HEK293 (cell line): Measurements from ENCODE around the gene RDH5.

Experiments
- BCL11B ChIP-seq: fragments of 450-650 bp; formaldehyde crosslinking; IDR thresholded peaks from 2 replicates; pipeline ENCODE4 v1.5.1; 2016; ENCODE audit warnings: low read depth, missing biosample characterization, missing genetic modification characterization
- GLIS2 ChIP-seq: fragments of 450-650 bp; formaldehyde crosslinking; IDR thresholded peaks from 2 replicates; pipeline ENCODE4 v1.5.1; 2016; ENCODE audit warnings: missing biosample characterization, missing genetic modification characterization
- INSM2 ChIP-seq: fragments of 450-650 bp; formaldehyde crosslinking; IDR thresholded peaks from 2 replicates; pipeline ENCODE4 v1.5.1; 2016; ENCODE audit warnings: missing biosample characterization, missing genetic modification characterization
- PBX3 ChIP-seq: sonication (generic); formaldehyde crosslinking; IDR thresholded peaks from 2 replicates; pipeline ENCODE4 v1.8.1; 2022; ENCODE audit warnings: mild to moderate bottlenecking, moderate library complexity, missing genetic modification reagents
- SCRT1 ChIP-seq: fragments of 450-650 bp; formaldehyde crosslinking; IDR thresholded peaks from 2 replicates; pipeline ENCODE4 v1.5.1; 2016; ENCODE audit warnings: missing biosample characterization, missing genetic modification characterization, borderline replicate concordance
- TSHZ1 ChIP-seq: fragments of 450-650 bp; formaldehyde crosslinking; IDR thresholded peaks from 2 replicates; pipeline ENCODE4 v1.5.1; 2016; ENCODE audit warnings: missing biosample characterization, missing genetic modification characterization, borderline replicate concordance
- YY1 ChIP-seq: fragments of 450-650 bp; formaldehyde crosslinking; IDR thresholded peaks from 2 replicates; pipeline ENCODE4 v1.5.1; 2018; ENCODE audit warnings: missing biosample characterization, missing genetic modification characterization
- ZBTB1 ChIP-seq: fragments of 450-650 bp; formaldehyde crosslinking; IDR thresholded peaks from 2 replicates; pipeline ENCODE4 v1.5.1; 2016; ENCODE audit warnings: missing biosample characterization, missing genetic modification characterization
- ZBTB10 ChIP-seq: fragments of 450-650 bp; formaldehyde crosslinking; IDR thresholded peaks from 2 replicates; pipeline ENCODE4 v1.5.1; 2016; ENCODE audit warnings: missing biosample characterization, missing genetic modification characterization
- ZBTB7A ChIP-seq: fragments of 450-650 bp; formaldehyde crosslinking; IDR thresholded peaks from 2 replicates; pipeline ENCODE4 v1.5.1; 2016; ENCODE audit warnings: low read depth, missing biosample characterization, missing genetic modification characterization
- ZNF16 ChIP-seq: fragments of 450-650 bp; formaldehyde crosslinking; IDR thresholded peaks from 2 replicates; pipeline ENCODE4 v1.5.1; 2016; ENCODE audit warnings: low read depth, missing biosample characterization, missing genetic modification characterization
- ZNF311 ChIP-seq: fragments of 450-650 bp; formaldehyde crosslinking; IDR thresholded peaks from 2 replicates; pipeline ENCODE4 v1.5.1; 2017; ENCODE audit warnings: missing biosample characterization, missing genetic modification characterization, borderline replicate concordance
- ZNF394 ChIP-seq: fragments of 450-650 bp; formaldehyde crosslinking; IDR thresholded peaks from 2 replicates; pipeline ENCODE4 v1.5.1; 2016; ENCODE audit warnings: missing biosample characterization, missing genetic modification characterization, mild to moderate bottlenecking, moderate library complexity, borderline replicate concordance
- ZNF416 ChIP-seq: fragments of 450-650 bp; formaldehyde crosslinking; IDR thresholded peaks from 2 replicates; pipeline ENCODE4 v1.5.1; 2016; ENCODE audit warnings: missing biosample characterization, missing genetic modification characterization
- ZNF473 ChIP-seq: fragments of 450-650 bp; formaldehyde crosslinking; IDR thresholded peaks from 2 replicates; pipeline ENCODE4 v1.5.1; 2017; ENCODE audit warnings: missing biosample characterization, missing genetic modification characterization
- ZNF488 ChIP-seq: fragments of 450-650 bp; formaldehyde crosslinking; IDR thresholded peaks from 2 replicates; pipeline ENCODE4 v1.5.1; 2016; ENCODE audit warnings: missing biosample characterization, missing genetic modification characterization
- ZNF518A ChIP-seq: fragments of 450-650 bp; formaldehyde crosslinking; conservative IDR thresholded peaks from 2 replicates; pipeline ENCODE4 v1.5.1; 2016; ENCODE audit warnings: low read depth, missing biosample characterization, missing genetic modification characterization
- ZNF571 ChIP-seq: fragments of 450-650 bp; formaldehyde crosslinking; IDR thresholded peaks from 2 replicates; pipeline ENCODE4 v1.5.0; 2017; ENCODE audit warnings: missing biosample characterization, missing genetic modification characterization
- ZNF639 ChIP-seq: fragments of 450-650 bp; formaldehyde crosslinking; IDR thresholded peaks from 2 replicates; pipeline ENCODE4 v1.5.1; 2016; ENCODE audit warnings: missing biosample characterization, missing genetic modification characterization
- ZNF677 ChIP-seq: fragments of 450-650 bp; IDR thresholded peaks from 2 replicates; pipeline ENCODE4 v1.5.0; 2018; ENCODE audit warnings: missing biosample characterization, mild to moderate bottlenecking, missing genetic modification characterization, moderate library complexity
- ZNF76 ChIP-seq: fragments of 450-650 bp; formaldehyde crosslinking; IDR thresholded peaks from 2 replicates; pipeline ENCODE4; 2016; ENCODE audit warnings: low read depth, missing biosample characterization, missing genetic modification characterization, borderline replicate concordance
- ZNF837 ChIP-seq: fragments of 450-650 bp; formaldehyde crosslinking; IDR thresholded peaks from 2 replicates; pipeline ENCODE4 v1.5.1; 2016; ENCODE audit warnings: missing biosample characterization, missing genetic modification characterization

Gene RDH5

GRCh38 chr12:55728186-55728938 is 8.2 kb downstream of the RDH5 start (continued):
- TF ChIP-seq GLIS2 (tag by site-specific recombination) = 0 out of 2 replicates have a peak, but pooled peaks have one; percentile 5
- no peak for TF ChIP-seq INSM2 (tag by site-specific recombination)
- TF ChIP-seq ZNF416 (tag by site-specific recombination) = no peak
- no peak for TF ChIP-seq PBX3 (CRISPR knock-in tag)
- no peak for TF ChIP-seq ZNF639 (tag by site-specific recombination)
- TF ChIP-seq YY1 (tag by site-specific recombination) = 0 out of 2 replicates have a peak, but pooled peaks have one; percentile 23
- no peak for TF ChIP-seq ZNF473 (tag by site-specific recombination)
- no peak for TF ChIP-seq ZNF571
- TF ChIP-seq TSHZ1 (tag by site-specific recombination) = no peak
- no peak for TF ChIP-seq ZNF677
- TF ChIP-seq ZNF518A (tag by site-specific recombination) = no peak
- no peak for TF ChIP-seq ZNF16 (tag by site-specific recombination)
- TF ChIP-seq ZNF311 (tag by site-specific recombination) = no peak
- TF ChIP-seq SCRT1 = no peak
- TF ChIP-seq BCL11B (tag by site-specific recombination) = no peak
- no peak for TF ChIP-seq ZNF837 (tag by site-specific recombination)
- 0 out of 2 replicates have a peak, but pooled peaks have one; percentile 9 for TF ChIP-seq ZNF394 (tag by site-specific recombination)
- TF ChIP-seq ZBTB1 = no peak
- TF ChIP-seq ZBTB10 (tag by site-specific recombination) = no peak
- no peak for TF ChIP-seq ZNF488 (tag by site-specific recombination)
- no peak for TF ChIP-seq ZNF76 (tag by site-specific recombination)
- no peak; the same call in 1 of the 2 replicates for TF ChIP-seq ZBTB7A (tag by site-specific recombination)
